ENCODE data around the gene IER5L.

DNA sequence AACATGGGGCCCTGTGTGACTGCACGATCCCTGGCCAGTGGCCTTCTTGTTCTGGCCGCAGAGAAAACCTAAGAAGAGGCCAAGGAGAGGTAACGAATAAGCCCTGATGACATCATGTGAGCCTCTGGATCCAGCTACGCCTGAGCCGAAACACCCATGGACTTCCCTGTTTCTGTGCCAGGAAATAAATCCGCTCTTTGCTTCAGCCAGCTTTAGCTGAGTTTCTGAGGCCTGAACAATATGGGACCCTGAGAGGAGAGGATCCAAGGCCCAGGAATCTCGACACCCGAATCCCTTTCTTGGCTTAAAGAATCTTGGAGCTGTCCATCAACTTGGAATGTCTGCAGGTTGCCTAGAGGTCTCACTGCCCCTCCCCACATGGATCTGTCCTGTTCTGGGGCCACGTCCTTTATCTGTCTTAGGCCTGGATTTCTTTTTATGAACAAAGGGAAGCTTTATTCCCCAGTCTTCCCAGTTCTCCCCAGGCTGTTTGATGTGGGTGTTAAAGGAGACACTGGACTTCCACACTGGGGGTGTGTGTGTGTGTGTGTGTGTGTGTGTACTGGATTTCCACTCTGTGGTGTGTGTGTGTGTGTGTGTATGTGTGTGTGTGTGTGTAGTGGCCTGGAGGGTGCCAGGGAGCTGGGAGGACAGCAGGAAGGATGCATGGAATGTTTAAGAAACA lies 13.7 kb downstream of the IER5L start:
- TF ChIP-seq, protein P1, sequence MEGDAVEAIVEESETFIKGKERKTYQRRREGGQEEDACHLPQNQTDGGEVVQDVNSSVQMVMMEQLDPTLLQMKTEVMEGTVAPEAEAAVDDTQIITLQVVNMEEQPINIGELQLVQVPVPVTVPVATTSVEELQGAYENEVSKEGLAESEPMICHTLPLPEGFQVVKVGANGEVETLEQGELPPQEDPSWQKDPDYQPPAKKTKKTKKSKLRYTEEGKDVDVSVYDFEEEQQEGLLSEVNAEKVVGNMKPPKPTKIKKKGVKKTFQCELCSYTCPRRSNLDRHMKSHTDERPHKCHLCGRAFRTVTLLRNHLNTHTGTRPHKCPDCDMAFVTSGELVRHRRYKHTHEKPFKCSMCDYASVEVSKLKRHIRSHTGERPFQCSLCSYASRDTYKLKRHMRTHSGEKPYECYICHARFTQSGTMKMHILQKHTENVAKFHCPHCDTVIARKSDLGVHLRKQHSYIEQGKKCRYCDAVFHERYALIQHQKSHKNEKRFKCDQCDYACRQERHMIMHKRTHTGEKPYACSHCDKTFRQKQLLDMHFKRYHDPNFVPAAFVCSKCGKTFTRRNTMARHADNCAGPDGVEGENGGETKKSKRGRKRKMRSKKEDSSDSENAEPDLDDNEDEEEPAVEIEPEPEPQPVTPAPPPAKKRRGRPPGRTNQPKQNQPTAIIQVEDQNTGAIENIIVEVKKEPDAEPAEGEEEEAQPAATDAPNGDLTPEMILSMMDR (IDR thresholded peaks at IDR 0.05; ENCODE audit: borderline replicate concordance, extremely low read depth, low read length, poor library complexity, severe bottlenecking) = no peak
- TF ChIP-seq EZH2 (IDR thresholded peaks at IDR 0.05; ENCODE audit: borderline replicate concordance, low read depth, low read length, severe bottlenecking) = no peak

Measured in DND-41 (cell line).